Muscle of leg (tissue), 11 donors: ENCODE measurements around the gene ZFYVE28. TPM values are rescaled to one million over a fixed set of nuclear protein-coding genes. Genes with fewer than 3 reads are reported as not detected.

Source experiments
- DNase-seq: peaks from one replicate; pipeline ENCODE4 v3.0.0; 2013
- H3K27ac ChIP-seq: one replicate; pipeline ENCODE4 v1.5.1; 2013; ENCODE audit warnings: mild to moderate bottlenecking, low read length, control low read depth
- H3K27me3 ChIP-seq: one replicate; pipeline ENCODE4 v1.6.1; 2013; ENCODE audit warnings: low read length; ENCODE audit not compliant: control insufficient read depth, insufficient read depth
- H3K36me3 ChIP-seq: one replicate; pipeline ENCODE4 v1.6.1; 2013; ENCODE audit warnings: low read length; ENCODE audit not compliant: control insufficient read depth, insufficient read depth
- H3K4me1 ChIP-seq: one replicate; pipeline ENCODE4 v1.6.1; 2013; ENCODE audit warnings: low read length; ENCODE audit not compliant: control insufficient read depth, insufficient read depth
- H3K4me3 ChIP-seq: one replicate; pipeline ENCODE4 v1.5.1; 2013; ENCODE audit warnings: low read length, control low read depth
- H3K9me3 ChIP-seq: replicated peaks from 2 replicates; pipeline ENCODE4 v1.6.1; 2013; ENCODE audit warnings: low read depth, low read length; ENCODE audit not compliant: control insufficient read depth
- WGBS: methylation state at CpG from one replicate; pipeline ENCODE4 v1.1.5; 2013; ENCODE audit warnings: missing lambda C conversion rate; ENCODE audit not compliant: insufficient coverage; 5-methylcytosine and 5-hydroxymethylcytosine counted together
- polyA plus RNA-seq, 8 donors: library from polyadenylated mRNA; unstranded; fragments of 120-200 nt; gene quantifications; one replicate each; pipeline versions ENCODE4 v1.2.1 to v1.2.3, GENCODE V29; 2013; ENCODE audit warnings: inconsistent platforms in 1 of 8, low replicate concordance in 1 of 8; ENCODE audit not compliant: insufficient read length in 8 of 8, insufficient read depth in 1 of 8
- total RNA-seq: library from RNA; stranded (reverse); fragments of 120-200 nt; gene quantifications from one replicate; pipeline ENCODE4 v1.2.4, GENCODE V29; 2013

Gene ZFYVE28
- total and polyA plus RNA-seq, 9 donors, result 0.94 to 3.1 (median 1.6) TPM

- Histone ChIP-seq H3K4me3 (no peak overlapping the region), H3K4me1 (peaks cover 19% of the 10 kb centered on the region), H3K36me3 (no peaks in the 10 kb centered on the region), H3K27me3 (no peaks in the 10 kb centered on the region), H3K27ac (no peak overlapping the region), H3K9me3 (no peaks in the 10 kb centered on the region)
- 80% methylated on average over 1 of the region's 4 CpGs for WGBS
- DNase-seq, result no peak
Observed at GRCh38 chr4:2350982-2351381, 67.5 kb downstream of the ZFYVE28 start.

- no peaks in the 10 kb centered on the region for H3K36me3 ChIP-seq
- peaks cover 15% of the 10 kb centered on the region for H3K4me1 ChIP-seq
- no peaks in the 10 kb centered on the region for H3K27me3 ChIP-seq
- H3K27ac ChIP-seq, result no peak overlapping the region
- WGBS, result no CpG with 5 or more reads among the region's 3 CpGs
- DNase-seq, result no peak
- no peak overlapping the region for H3K4me3 ChIP-seq
- H3K9me3 ChIP-seq, result no peaks in the 10 kb centered on the region
Observed at GRCh38 chr4:2348786-2349185, 69.7 kb downstream of the ZFYVE28 start.

DNA sequence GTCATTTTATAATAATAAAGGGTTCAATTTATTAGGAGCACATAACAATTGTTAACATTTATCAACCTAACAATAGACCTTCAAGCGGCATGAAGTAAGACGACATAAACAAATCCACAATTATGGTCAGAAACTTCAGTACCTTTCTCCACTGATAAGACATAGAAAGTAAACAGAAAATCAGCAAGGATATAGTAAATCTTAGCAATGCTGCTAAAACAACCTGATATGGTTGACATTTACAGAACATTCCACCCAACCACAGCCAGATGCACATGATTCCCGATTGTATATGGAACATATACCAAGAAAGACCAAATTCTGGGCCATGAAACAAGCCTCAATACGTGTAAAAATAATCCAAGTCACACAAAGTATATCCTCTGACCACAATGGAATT, 71.3 kb downstream of the ZFYVE28 start:
- no CpG with 5 or more reads among the region's 4 CpGs for WGBS

GRCh38 chr4:2343476-2343875, 75.0 kb downstream of the ZFYVE28 start:
- H3K4me3 ChIP-seq, result no peak overlapping the region
- no peaks in the 10 kb centered on the region for H3K4me1 ChIP-seq
- no peaks in the 10 kb centered on the region for H3K9me3 ChIP-seq
- H3K36me3 ChIP-seq, result no peaks in the 10 kb centered on the region
- no peaks in the 10 kb centered on the region for H3K27me3 ChIP-seq
- no peak for DNase-seq
- 92% methylated on average over 2 of the region's 2 CpGs for WGBS
- H3K27ac ChIP-seq, result no peak overlapping the region

More for the DNA sequence above, 71.3 kb downstream of the ZFYVE28 start:
- Histone ChIP-seq H3K4me3 (no peak overlapping the region), H3K4me1 (no peaks in the 10 kb centered on the region), H3K27me3 (no peaks in the 10 kb centered on the region), H3K36me3 (no peaks in the 10 kb centered on the region), H3K27ac (no peak overlapping the region), H3K9me3 (no peaks in the 10 kb centered on the region)
- no peak for DNase-seq

DNA sequence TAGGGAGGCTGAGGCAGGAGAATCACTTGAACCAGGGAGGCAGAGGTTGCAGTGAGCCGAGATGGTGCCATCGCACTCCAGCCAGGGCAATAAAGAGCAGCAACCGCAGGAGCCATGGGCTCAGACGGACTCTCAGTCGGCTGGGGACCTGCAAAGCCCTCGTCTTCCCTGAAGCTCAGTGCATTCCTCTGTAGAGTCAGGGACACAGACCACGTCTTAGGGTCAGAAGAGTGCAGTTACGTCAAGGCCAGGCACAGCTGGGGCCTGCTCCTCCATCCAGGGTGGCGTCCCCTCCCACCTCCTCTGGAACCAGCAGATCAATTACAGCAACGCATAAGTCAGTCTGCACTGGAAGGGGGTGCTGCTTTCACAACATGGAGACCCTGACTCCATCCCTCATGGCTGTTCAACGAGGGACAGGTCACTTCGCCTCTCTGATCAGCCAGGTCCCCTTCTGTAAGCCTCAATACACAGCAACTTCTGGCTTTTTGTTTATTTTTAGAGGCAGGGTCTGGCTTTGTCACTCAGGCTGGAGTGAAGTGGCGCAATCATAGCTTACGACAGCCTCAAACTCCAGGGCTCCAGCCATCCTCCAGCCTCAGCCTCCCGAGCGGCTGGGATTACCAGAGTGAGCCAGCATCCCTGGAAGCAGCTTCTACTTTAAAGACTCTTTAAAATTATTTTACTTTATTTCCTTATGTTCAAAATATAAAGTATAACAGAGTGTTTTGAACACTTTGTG, 76.4 kb downstream of the ZFYVE28 start:
- DNase-seq, result no peak
- WGBS, result 72% methylated on average over 10 of the region's 16 CpGs
- no peaks in the 10 kb centered on the region for H3K27me3 ChIP-seq
- H3K9me3 ChIP-seq, result no peaks in the 10 kb centered on the region
- no peaks in the 10 kb centered on the region for H3K4me1 ChIP-seq
- H3K4me3 ChIP-seq, result no peak overlapping the region
- H3K27ac ChIP-seq, result no peak overlapping the region
- no peaks in the 10 kb centered on the region for H3K36me3 ChIP-seq

DNA sequence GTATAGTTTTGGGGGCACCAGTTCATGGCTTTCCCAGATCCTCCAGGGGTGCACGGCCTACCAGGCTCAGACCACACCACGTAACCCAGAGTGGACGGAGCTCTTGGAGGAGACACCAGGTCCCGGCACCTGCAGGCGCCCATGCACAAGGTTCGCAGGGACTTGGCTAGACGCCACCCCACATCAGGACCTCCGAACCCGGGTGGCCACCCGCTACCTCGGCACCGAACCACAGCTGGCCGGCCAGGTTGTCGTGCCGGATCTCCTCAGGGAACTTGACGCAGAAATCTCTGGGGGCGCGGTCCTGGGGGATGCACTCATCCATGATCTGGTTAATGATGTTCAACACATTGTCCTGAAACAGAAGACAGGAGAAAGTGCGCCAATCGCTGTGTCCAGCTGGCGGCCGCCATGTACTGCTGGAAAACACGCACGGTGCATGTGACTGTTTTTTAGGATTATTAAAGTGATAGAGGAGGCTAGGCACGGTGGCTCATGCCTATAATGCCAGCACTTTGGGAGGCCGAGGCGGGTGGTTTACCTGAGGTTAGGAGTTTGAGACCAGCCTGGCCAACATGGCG, 77.1 kb downstream of the ZFYVE28 start:
- Histone ChIP-seq H3K36me3 (no peaks in the 10 kb centered on the region), H3K27ac (no peak overlapping the region), H3K27me3 (no peaks in the 10 kb centered on the region), H3K4me1 (no peaks in the 10 kb centered on the region), H3K9me3 (no peaks in the 10 kb centered on the region), H3K4me3 (no peak overlapping the region)
- 94% methylated on average over 20 of the region's 28 CpGs for WGBS
- DNase-seq, result no peak

- no peaks in the 10 kb centered on the region for H3K9me3 ChIP-seq
- no peaks in the 10 kb centered on the region for H3K36me3 ChIP-seq
- H3K4me1 ChIP-seq, result no peaks in the 10 kb centered on the region
- DNase-seq, result no peak
- no peak overlapping the region for H3K4me3 ChIP-seq
- no peak overlapping the region for H3K27ac ChIP-seq
- 92% methylated on average over 25 of the region's 27 CpGs for WGBS
- H3K27me3 ChIP-seq, result no peaks in the 10 kb centered on the region
Observed at GRCh38 chr4:2340272-2341061, 78.0 kb downstream of the ZFYVE28 start.

GRCh38 chr4:2339458-2340271, 78.8 kb downstream of the ZFYVE28 start:
- H3K4me1 ChIP-seq, result no peaks in the 10 kb centered on the region
- H3K27ac ChIP-seq, result no peak overlapping the region
- WGBS, result 55% methylated on average over 25 of the region's 39 CpGs
- no peaks in the 10 kb centered on the region for H3K27me3 ChIP-seq
- no peaks in the 10 kb centered on the region for H3K36me3 ChIP-seq
- no peak for DNase-seq
- no peak overlapping the region for H3K4me3 ChIP-seq
- no peaks in the 10 kb centered on the region for H3K9me3 ChIP-seq

DNA sequence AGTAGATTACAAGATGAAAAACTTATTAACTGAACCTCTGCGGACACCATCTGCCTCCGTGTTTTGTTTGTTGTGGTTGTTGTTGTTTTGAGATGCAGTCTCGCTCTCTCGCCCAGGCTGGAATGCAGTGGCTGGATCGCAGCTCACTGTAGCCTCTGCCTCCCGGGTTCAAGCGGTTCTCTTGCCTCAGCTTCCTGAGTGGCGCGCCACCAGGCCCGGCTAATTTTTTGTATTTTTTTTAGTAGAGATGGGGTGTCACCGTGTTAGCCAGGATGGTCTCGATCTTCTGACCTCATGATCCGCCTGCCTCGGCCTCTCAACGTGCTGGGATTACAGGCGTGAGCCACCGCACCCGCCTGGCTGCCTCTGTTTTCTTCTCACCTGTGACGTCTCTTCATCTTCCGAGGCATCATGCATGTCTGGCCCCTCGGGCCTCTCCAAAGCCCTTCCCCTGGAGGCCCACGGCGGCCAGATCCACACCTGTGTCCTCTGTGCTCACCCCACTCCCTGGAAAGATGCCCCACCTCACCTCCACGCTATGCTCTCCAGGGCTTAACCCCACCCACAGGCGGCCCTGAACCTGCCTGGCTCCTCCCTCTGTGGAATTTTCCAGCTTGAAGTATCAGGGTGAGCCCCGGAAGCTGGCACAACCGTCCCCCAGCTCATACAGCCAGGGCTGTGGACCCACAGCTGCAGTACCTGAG, 79.5 kb downstream of the ZFYVE28 start:
- WGBS, result 79% methylated on average over 25 of the region's 27 CpGs
- no peaks in the 10 kb centered on the region for H3K36me3 ChIP-seq
- H3K27me3 ChIP-seq, result no peaks in the 10 kb centered on the region
- no peak overlapping the region for H3K27ac ChIP-seq
- no peak overlapping the region for H3K4me3 ChIP-seq
- H3K4me1 ChIP-seq, result no peaks in the 10 kb centered on the region
- no peak for DNase-seq
- H3K9me3 ChIP-seq, result no peaks in the 10 kb centered on the region
